CD4-positive, alpha-beta T cell treated with Interleukin-17A for 4 hours (primary cell): ENCODE results near the gene ECT2L.

Experiments
- DNase-seq: peaks from one replicate; pipeline ENCODE4 v3.0.0-alpha.2; 2020; ENCODE audit warnings: mixed read lengths

ECT2L gene, protein sequence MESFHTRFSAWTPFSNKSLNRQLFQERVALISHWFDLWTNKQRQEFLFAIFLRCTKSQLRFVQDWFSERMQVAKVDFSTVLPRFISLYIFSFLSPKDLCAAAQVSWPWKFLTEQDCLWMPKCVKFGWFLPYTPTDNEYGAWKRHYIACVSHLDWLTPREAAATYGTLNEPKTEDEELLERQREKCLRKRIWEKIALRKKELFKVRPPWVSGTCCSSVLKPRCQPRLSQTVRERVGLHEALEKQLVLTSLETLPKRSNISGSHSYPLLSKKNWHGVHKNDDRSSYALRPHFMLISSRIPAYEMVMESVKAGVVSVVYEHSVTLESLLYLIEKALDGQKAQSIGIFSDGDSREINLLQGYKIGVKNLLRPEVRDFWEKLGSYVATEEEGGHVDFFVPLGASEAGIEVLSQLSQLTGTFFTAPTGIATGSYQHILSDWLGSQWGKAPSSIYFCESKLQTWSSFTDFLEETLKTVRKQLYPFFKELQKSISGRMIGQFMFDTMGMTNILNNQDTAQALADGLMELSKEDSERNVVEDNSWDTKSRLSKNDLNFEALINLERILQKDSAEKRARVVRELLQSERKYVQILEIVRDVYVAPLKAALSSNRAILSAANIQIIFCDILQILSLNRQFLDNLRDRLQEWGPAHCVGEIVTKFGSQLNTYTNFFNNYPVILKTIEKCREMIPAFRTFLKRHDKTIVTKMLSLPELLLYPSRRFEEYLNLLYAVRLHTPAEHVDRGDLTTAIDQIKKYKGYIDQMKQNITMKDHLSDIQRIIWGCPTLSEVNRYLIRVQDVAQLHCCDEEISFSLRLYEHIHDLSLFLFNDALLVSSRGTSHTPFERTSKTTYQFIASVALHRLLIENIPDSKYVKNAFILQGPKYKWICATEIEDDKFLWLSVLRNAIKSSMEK

DNA sequence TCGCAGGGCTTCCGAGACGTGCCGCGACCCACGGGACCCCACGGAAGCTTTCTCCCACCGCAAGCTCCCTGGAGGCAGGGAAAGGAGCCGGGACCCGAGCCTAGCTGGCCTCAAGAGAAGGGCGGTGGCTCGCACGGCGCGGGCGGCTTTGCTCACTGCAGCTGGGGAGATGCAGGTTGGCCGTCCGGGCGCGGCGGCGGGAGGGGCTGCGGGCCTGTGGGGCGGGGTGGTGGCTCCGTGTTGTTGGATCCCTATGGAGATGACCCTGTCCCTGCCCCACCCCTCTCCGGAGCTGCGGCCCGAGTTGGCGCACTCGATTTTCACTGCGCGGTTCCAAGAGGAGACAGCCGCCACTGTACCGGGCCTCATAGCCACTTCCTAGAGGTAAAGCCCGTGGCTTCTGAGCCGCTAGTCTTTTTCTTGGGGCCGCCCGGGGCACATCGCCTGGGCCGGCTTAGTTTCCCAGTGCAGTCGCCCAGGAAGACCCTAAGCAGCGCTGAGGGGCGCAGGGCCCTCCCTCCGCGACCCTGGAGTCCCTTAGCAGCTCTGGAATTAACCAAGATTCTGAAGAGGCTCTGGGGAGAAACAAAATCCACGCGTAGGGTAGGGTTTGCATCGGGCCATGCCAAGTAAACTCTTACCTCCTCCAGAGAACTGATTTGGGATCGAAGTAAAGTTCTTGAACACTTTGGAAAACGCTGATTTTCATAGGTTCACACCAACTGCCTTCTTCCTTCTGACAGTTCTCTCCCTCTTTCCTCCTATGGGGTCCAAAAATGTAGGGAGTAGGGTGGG lies at the start of gene ECT2L:
ECT2L (plus strand) TSS at position 279 of the 795 bp plus-strand sequence. CDS start 17,188 bp downstream, outside the sequence.
- DNase-seq = no peak

DNA sequence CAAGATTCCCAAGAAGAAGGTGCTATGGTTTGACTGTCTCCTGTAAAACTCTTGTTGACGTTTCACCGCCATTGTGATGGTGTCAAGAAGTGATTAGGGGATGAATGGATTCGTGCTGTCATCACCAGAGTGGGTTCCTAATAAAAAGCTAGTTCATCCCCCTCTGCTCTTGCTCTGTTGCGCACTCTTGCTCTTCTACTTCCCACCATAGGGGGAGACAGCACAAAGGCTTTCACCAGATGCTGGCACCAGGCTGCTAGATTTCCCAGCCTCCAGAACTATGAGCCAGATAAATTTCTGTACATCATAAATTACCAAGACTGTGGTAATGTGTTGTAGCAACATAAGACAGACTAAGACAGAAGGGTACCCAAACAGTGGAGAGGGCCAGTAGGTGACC lies 43.9 kb upstream of the ECT2L start:
- DNase-seq = no peak

DNA sequence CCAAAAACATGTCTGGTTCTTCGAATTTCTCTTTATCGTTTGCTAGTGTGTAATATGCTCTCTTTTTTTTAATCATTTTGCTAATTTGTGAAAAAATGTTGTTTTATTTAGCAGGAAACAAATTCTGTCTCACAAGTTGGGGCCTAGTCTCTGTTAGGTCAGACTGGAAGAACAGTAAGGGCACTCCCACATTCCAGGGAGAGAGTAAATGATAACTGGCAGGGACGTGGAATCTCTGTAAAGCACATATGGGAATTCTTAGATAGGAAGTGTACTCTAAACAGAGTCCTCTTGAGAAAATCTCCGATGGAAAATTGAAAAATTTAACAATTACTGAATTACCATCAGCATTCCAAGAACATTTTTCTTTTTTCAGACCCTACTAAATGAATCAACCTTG lies 38.8 kb upstream of the ECT2L start:
- no peak for DNase-seq

DNA sequence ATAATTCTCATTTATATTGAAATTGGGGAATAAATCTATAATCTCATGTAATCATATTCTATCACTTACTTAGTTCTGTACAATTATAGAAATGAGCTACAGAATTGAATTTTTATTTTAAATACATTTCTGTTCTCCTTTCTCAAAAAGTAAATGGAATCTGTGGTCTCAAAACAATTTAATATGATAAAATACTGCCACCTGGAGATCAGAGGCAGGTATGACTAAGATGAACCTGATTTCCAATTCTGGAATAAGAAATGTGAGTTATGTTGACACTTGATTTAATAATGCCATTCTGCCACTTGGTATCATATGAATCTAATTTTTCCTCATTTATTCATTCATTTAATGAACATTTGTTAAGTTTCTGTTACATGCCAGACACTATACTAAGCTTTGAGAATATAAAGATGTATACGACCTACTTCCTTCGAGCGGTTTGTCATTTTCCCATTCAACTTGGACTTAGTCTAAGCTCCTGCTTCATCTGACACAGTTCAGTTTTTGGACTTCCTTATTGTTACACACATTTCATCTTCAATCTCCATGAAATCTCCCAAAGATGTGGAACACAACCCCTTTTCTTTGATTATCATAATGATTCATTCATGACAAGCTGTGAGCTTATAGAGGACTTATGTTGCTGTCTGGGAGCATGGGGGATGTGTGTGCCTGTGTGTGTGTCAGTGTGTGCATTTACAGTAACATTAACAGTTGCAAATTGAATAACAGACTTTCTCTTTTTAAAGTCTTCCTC lies 29.8 kb upstream of the ECT2L start:
- peak; percentile 5 for DNase-seq

DNA sequence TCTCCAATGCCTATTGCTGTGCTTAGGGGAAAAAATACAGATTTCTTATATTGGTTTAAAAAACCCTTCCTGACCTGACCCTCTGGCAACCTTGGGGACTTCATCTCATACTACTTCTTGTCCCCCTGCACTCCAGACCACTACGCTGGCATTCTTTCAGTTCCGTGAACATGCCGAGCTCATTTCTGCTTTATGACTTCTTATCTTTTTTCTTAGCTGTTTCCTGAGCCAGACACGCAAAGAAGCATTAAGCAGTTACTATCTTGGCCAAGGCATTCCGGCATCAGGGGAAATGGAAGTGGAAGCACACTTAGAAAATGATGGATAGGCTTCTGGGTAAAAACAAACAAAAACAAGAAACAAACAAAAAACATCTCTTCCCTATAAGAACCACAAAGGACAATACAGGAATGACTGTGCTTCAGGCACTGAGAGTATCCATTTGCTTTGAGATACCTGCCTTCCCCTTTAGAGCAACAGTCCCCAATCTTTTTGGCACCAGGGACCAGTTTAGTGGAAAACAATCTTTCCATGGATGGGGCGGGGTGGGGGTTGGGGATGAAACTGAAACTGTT lies 26.7 kb upstream of the ECT2L start:
- DNase-seq = no peak

DNA sequence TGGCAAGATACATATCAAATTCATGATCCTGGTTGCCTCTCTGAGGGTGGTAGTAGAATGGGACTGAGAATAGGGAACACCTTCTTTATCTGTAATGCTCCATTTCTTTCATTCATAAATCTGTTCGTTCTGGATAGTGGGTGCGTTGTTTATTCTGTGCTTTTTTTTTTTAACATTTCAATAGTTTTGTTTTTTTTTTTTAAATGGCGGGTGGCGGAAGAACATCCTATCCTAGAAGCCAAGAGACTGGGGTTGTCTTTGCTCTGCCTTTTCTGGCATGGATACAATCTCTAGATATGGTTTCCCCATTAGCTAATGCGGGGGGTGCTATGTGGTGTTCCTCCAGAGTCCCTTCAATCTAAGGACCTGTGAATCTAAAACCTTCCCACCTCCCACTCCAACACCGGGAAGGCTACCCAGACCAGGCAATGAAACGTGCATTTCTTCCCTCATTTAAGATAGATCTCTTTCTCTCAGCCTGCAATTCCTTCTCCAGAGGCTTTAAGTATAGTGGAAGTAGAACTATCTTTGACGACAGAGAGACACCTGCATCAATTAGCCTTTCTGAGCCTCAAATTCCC lies 23.2 kb upstream of the ECT2L start:
- no peak for DNase-seq

DNA sequence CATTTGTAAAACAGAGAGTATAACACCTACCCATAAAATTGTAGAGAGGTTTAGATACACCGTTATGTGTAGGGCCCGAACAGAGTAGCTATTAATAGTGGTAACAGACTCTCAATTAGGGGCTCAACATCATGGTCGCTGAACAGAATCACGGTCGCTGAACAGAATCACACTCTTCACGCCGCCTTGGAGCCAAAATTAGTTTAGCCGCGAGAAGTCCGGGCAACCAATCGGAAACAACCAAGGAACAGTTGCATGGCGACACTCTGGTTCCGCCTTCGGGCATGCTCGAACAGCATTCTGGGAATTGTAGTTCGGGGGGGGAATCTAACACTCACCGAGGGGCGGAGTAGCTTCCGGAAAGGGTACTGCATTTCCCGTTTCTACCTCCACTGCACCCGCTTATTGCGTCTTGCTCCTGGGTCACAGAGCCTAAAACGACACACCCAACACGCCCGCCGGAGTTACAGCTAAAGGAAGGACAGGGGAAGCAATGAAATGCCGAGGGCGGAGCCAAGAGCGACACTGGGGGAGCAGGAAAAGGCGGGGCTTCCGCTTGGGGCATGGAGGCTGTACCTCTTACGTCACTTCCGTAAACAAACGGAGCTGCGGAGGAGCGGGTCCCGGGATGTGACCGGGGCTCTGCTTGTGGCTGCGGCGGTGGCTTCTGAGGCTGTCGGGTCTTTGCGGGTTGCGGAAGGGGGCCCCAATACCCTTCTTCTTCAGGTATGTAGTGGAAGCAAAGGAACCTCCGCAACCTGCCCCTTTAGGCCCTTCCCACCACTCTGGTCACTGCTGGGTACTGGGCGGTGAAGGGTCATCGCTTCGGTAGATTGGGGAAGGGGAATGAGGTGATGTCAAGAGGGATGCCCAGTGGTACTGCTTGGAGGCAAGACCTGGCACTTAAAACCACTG lies 22.5 kb upstream of the ECT2L start, which contains the start of gene CCDC28A:
CCDC28A (plus strand) TSS at position 593 of the 915 bp plus-strand sequence. CDS start 2,352 bp downstream, outside the sequence.
- peak; percentile 95 for DNase-seq

DNA sequence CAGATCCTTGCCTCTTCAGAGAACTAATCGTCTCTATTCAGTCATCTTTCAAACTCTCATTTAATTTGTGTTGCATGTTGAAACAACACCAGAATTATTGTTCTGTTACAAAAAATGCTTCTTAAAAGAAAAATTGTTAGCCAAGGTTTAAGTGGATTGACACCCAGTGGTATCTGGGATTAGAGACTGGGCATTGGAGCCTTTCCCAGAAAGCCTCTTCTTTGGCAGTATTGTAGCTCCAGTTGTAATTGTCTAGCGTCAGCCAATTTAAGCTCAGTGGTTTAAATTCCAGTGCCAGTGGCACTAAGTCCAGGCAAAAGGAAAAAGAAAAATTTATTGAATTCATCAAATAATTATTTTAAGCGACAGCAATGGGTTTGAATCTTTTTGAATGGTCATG lies 21.5 kb upstream of the ECT2L start:
- DNase-seq = no peak

DNA sequence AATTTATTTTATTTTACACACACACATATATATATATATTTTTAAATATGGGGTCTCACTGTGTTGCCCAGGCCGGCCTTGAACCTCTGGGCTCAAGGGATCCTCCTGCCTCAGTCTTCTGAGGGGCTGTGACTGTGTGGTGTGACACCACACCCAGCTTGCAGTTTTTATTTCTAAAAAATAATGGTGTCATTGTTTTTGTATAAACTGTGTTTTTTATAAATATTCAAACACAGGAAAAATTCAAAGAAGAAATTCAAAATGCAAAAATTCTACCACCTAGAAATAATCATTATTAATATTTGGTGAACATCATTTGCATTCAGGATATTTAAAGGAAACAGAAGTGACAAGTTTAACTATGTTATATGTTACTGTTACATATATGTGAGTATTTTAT lies 19.2 kb upstream of the ECT2L start:
- no peak for DNase-seq

DNA sequence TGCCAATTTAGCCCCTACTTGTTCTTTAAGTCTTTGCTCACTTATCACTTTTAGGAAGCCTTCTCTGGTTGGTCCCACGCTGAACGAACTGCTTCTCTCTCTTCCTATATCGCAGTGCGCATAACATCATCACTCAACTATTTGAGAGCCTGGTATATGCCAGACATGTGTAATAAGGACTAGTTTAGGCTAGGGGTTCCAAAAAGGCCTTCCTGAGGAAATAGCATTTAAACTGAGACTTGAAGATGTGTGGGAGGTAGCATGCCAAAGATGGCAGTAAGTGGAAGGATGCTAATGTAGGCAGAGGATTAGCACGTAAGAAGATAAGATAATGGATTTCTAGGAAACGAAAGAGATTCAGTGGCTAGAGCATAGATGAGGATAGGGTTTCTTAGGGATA lies 17.6 kb upstream of the ECT2L start:
- DNase-seq = no peak

DNA sequence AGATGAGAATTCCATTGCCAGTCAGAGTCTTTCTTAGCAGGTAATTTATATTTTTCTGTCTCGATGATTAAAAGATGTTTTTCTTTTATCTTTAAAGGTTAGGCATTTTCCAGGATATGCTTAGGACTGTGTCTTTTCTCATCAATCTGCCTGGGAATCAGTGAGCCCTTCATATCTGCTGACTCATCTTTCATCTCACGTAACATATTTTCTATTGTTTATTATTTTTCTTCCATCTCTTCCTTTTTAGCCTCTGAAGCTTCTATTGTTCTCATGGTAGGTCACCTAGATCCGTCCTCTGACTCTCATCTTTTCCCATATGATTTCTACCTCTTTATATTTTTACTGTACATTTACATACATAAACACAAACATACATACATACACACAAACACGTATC lies 13.6 kb upstream of the ECT2L start:
- DNase-seq = no peak

DNA sequence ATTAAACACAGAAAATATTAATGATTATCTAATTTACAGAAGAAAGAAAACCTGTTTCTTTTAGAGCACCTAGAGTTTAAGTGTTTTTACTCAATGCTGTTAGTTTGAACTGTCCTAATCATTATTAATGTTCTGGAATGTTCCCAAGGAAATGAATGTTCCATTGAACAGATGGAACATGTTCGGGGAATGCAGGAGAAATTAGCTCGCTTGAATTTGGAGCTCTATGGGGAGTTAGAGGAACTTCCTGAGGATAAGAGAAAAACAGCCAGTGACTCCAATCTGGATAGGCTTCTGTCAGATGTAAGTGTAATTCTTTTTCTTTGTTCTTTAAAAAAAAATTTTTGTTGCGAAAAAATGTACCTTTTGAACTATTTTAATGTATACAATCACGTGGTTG lies 10.8 kb upstream of the ECT2L start:
- DNase-seq = no peak

DNA sequence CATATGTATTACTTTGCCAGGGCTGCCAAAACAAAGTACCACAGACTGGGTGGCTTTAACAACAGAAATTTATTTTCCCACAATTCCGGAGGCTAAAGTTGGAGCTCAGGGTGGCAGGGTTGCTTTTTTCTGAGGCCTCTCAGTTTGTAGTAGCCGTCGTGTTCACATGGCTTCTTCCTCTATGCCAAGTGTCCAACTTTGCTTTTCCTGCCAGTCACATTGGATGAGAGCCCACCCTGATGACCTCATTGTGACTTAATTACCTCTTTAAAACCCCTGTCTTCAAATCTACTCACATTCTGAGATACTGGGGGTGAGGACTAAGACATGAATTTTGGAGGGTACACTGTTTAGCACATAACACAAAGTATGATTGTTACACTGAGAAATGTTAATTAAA lies 9.9 kb upstream of the ECT2L start:
- no peak for DNase-seq

DNA sequence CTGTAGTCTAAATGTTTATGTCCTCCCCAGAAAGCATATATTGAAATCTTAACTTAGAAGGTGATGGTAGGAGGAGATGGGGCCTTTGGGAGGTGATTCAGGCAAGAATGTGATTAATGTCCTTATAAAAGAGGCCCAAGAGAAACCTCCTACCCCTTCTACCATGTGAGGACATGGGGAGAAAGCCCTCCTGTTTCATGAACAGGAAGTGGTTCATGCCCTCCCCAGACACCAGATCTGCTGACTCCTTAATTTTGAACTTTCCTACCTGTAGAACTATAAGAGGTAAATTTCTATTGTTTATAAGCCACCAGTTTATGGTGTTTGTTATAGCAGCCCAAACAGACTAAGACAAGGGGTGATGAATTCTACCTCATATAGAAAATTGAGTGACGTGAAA lies 8.7 kb upstream of the ECT2L start:
- no peak for DNase-seq

DNA sequence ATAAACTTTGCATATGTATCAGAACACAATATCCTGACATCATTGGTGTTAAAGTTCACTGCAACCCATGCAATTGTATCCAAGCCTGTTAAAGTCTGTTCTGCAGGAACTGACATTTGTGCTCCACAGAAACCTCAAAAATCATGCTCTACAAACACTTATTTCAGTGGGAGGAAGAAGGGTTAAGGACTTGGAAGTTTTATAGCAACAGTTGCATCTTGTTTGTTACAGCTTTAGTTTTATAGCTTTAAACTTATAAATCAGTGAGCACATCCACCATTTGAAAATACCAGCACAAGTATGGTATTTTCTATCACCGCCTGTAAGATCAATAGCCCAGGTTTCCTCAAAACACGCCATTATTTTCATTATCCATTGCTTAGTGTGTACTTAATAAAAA lies 884 bp downstream of the ECT2L start:
- DNase-seq = no peak

DNA sequence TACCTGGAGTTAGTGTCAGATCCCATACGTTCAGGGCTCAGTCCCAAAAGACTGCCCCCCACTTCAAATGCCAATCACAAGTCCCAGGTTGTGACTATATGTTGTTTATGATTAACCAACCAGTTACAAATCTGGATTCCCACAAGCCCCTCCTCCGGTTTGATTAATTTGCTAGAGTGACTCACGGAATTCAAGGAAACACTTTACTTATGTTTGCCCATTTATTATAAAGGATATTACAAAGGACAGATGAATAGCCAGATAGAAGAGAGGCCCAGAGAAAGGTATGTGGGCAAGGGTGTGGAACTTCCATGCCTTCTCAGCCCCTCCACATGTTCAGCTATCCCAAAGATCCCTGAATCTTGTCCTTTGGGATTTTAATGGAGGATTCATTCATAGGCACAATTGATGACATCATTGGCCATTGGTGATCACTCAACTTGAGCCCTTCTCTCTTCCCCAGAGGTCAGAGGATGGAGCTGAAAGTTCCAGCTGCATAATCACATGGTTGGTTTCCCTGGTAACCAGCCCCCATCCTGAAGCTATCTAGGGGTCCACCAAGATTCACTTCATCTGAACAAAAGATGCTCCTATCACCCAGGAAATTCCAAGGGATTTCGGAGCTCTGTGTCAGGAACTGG lies 2.0 kb downstream of the ECT2L start:
- no peak for DNase-seq

DNA sequence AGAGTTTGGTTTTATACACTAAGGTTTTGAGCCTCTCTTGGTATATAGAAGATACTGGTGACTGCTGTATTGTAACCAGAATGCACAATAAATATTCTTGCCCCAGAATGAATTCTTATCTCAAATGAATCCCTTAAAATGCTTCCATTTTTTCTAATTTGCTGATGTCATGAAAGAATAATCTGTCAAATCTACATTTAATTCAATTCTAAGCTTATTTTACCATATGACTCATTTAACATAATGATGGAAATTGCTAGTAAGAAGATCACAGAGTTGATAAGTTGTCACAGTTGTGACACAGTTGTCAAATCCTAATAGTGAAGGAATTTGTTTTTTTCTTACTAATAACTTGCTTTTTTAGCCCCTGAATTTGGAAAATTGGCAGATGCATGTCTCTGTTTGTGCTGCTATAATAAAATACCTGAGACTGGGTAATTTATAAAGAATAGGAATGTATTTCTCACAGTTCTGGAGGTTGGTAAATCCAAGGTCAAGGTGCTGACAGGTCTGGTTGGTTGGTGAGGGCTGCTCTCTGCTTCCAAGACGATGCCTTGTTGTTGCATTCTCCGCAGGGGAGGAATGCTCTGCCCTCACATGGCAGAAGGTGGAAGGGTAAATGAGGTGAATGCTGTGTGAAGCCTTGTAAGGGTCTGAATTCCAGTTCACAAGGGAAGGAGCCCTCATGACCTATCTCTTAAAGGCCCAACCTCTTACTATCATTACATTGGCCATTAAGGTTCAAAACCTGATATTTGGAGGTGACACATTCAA lies 4.7 kb downstream of the ECT2L start:
- no peak for DNase-seq

DNA sequence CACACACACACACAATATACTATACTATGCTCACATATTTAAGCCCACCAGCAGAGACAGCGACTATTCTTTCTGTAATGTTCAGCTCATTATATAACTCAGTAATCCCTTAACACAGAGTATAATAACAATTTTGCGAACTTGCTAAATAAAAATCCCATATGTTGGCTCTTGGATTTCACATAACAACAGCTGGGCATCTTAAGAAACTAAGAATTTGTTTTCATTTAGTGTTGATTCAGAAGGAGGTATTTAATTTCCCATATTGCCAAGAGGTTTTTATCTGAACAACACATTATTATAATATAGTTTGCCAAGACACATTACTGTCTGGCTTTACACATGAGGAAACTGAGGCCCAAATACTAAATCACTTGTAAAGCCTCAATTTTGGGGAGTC lies 7.4 kb downstream of the ECT2L start:
- no peak for DNase-seq

DNA sequence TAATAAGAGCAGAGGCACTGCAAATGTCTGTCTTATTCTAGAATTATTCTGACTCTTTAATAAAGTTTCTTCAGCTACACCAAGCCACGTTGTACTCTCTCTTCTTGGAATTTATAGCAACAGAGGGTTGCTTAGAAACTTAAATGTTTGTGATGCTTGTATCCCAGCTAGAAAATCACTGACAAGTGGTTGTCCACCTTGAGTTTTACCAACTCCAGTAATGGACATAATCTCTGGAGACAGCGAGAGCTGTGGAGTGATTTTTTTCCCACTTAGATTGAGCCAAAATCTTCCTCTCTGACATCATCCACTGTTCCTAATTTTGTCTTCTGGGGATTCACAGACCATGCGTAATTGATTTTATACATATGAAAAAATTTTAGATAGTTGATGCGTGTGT lies 8.0 kb downstream of the ECT2L start:
- DNase-seq = no peak
